Uterus (tissue), 4 donors: ENCODE data around the gene SRXN1. TPM values are rescaled to one million over a fixed set of nuclear protein-coding genes. Genes with fewer than 3 reads are reported as not detected.

Experiments used
- DNase-seq, 2 donors: peaks; one replicate each; pipeline ENCODE4 v3.0.0-alpha.2; 2019 to 2020
- H3K27ac ChIP-seq, 2 donors: fragments of 200-600 bp; sonication (generic); 1 replicate in 1 of 2; 2 replicates in 1 of 2; pipeline ENCODE4 v1.5.1; 2016 to 2018
- H3K27me3 ChIP-seq, 2 donors: fragments of 200-600 bp; sonication (generic); one replicate each; pipeline ENCODE4 v1.5.1; 2018 to 2019; ENCODE audit warnings: control low read depth in 1 of 2
- H3K36me3 ChIP-seq, 2 donors: fragments of 200-600 bp; sonication (generic); one replicate each; pipeline ENCODE4 v1.5.1; 2019; ENCODE audit warnings: control low read depth in 1 of 2
- H3K4me1 ChIP-seq, 2 donors: fragments of 200-600 bp; sonication (generic); one replicate each; pipeline ENCODE4 v1.5.1; 2018 to 2019; ENCODE audit warnings: control low read depth in 1 of 2
- H3K4me3 ChIP-seq, 2 donors: fragments of 200-600 bp; sonication (generic); 1 replicate in 1 of 2; 2 replicates in 1 of 2; pipeline ENCODE4 v1.5.1; 2018 to 2019; ENCODE audit warnings: mild to moderate bottlenecking in 1 of 2
- H3K9me3 ChIP-seq, 2 donors: fragments of 200-600 bp; sonication (generic); one replicate each; pipeline ENCODE4 v1.5.1; 2019; ENCODE audit warnings: control low read depth in 1 of 2
- POLR2A ChIP-seq, 2 donors: fragments of 450-650 bp; IDR thresholded peaks; one replicate each; pipeline ENCODE4 v1.6.1; 2016; ENCODE audit warnings: antibody characterized with exemption in 2 of 2, mild to moderate bottlenecking in 1 of 2, moderate library complexity in 1 of 2
- intact Hi-C: fragments of 100-400 bp; cut with DNase I; formaldehyde crosslinking; loops from one replicate; pipeline ENCODE4 v1.15.1; 2023; ENCODE audit warnings: low total_unique reads
- total RNA-seq, 4 donors: library from RNA; depleted of rRNA in 3 of 4; stranded (reverse); fragments of >200 nt in 3 of 4; gene quantifications; one replicate each; pipeline versions ENCODE4 v1.1.0 to v1.2.4, GENCODE V29; 2014 to 2023
- TF ChIP-seq, protein P1 (sequence below), 4 experiments: fragments of 200-600 bp in 2 of 4; fragments of 450-650 bp in 2 of 4; sonication (generic) in 2 of 4; IDR thresholded peaks; one replicate each; pipeline ENCODE4 v1.5.1; 2016 to 2019; ENCODE audit warnings: antibody characterized with exemption in 4 of 4, mild to moderate bottlenecking in 2 of 4, moderate library complexity in 1 of 4
- donor health status: DM: yes; HTN: yes; CAD: no.

Gene SRXN1
- total RNA-seq, 4 donors from 2014 or later = 6.1 to 33.2 (median 16.6) TPM

GRCh38 chr20:640674-641515 lies 12.1 kb downstream of the SRXN1 start:
- H3K4me1 ChIP-seq = no peaks in the 10 kb centered on the region
- H3K27ac ChIP-seq = no peak overlapping the region
- H3K4me3 ChIP-seq = no peak overlapping the region
- intact Hi-C loops = no loop called here
- H3K9me3 ChIP-seq = no peaks in the 10 kb centered on the region
- TF ChIP-seq, protein P1, sequence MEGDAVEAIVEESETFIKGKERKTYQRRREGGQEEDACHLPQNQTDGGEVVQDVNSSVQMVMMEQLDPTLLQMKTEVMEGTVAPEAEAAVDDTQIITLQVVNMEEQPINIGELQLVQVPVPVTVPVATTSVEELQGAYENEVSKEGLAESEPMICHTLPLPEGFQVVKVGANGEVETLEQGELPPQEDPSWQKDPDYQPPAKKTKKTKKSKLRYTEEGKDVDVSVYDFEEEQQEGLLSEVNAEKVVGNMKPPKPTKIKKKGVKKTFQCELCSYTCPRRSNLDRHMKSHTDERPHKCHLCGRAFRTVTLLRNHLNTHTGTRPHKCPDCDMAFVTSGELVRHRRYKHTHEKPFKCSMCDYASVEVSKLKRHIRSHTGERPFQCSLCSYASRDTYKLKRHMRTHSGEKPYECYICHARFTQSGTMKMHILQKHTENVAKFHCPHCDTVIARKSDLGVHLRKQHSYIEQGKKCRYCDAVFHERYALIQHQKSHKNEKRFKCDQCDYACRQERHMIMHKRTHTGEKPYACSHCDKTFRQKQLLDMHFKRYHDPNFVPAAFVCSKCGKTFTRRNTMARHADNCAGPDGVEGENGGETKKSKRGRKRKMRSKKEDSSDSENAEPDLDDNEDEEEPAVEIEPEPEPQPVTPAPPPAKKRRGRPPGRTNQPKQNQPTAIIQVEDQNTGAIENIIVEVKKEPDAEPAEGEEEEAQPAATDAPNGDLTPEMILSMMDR (IDR thresholded peaks at IDR 0.05) = no peak
- TF ChIP-seq POLR2A (IDR thresholded peaks at IDR 0.05) = no peak
- DNase-seq = no peak
- no peaks in the 10 kb centered on the region for H3K36me3 ChIP-seq
- no peaks in the 10 kb centered on the region for H3K27me3 ChIP-seq

DNA sequence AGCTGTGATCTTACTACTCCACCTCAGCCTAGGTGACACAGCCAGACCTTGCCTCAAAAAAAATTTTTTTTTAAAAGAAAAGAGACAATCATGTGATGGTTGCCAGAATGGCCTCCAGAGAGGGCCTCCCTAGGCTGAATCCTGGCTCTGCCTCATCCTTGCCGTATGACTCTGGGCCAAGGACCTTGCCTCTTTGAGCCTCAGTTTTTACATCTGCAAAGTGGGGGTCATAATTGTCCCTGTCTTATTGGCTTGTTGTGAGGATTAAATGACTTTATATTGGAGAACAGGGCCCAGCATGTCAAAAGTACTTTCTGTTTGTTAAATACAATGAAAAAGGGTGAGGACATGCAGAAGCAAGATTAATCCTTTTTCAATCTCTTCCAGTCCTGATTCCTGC lies 14.4 kb downstream of the SRXN1 start:
- no peak overlapping the region for H3K4me3 ChIP-seq
- no peaks in the 10 kb centered on the region for H3K36me3 ChIP-seq
- H3K9me3 ChIP-seq = no peaks in the 10 kb centered on the region
- TF ChIP-seq, protein P1 (IDR thresholded peaks at IDR 0.05) = no peak
- no peak for TF ChIP-seq POLR2A (IDR thresholded peaks at IDR 0.05)
- intact Hi-C loops = no loop called here
- no peaks in the 10 kb centered on the region for H3K27me3 ChIP-seq
- DNase-seq = no peak
- H3K27ac ChIP-seq = no peak overlapping the region
- H3K4me1 ChIP-seq = no peaks in the 10 kb centered on the region

GRCh38 chr20:637559-637958 lies 15.4 kb downstream of the SRXN1 start:
- no peak for DNase-seq
- H3K27ac ChIP-seq = no peak overlapping the region
- intact Hi-C loops = no loop called here
- H3K4me3 ChIP-seq = no peak overlapping the region
- no peaks in the 10 kb centered on the region for H3K27me3 ChIP-seq
- H3K9me3 ChIP-seq = no peaks in the 10 kb centered on the region
- H3K36me3 ChIP-seq = no peaks in the 10 kb centered on the region
- H3K4me1 ChIP-seq = no peaks in the 10 kb centered on the region
- TF ChIP-seq, protein P1 (IDR thresholded peaks at IDR 0.05) = no peak
- no peak for TF ChIP-seq POLR2A (IDR thresholded peaks at IDR 0.05)

GRCh38 chr20:635893-636338 lies 17.1 kb downstream of the SRXN1 start:
- intact Hi-C loops = no loop called here
- no peaks in the 10 kb centered on the region for H3K27me3 ChIP-seq
- TF ChIP-seq POLR2A (IDR thresholded peaks at IDR 0.05) = no peak
- TF ChIP-seq, protein P1 (IDR thresholded peaks at IDR 0.05) = no peak
- H3K4me3 ChIP-seq = no peak overlapping the region
- no peaks in the 10 kb centered on the region for H3K9me3 ChIP-seq
- no peaks in the 10 kb centered on the region for H3K4me1 ChIP-seq
- DNase-seq = no peak
- no peaks in the 10 kb centered on the region for H3K36me3 ChIP-seq
- H3K27ac ChIP-seq = no peak overlapping the region

DNA sequence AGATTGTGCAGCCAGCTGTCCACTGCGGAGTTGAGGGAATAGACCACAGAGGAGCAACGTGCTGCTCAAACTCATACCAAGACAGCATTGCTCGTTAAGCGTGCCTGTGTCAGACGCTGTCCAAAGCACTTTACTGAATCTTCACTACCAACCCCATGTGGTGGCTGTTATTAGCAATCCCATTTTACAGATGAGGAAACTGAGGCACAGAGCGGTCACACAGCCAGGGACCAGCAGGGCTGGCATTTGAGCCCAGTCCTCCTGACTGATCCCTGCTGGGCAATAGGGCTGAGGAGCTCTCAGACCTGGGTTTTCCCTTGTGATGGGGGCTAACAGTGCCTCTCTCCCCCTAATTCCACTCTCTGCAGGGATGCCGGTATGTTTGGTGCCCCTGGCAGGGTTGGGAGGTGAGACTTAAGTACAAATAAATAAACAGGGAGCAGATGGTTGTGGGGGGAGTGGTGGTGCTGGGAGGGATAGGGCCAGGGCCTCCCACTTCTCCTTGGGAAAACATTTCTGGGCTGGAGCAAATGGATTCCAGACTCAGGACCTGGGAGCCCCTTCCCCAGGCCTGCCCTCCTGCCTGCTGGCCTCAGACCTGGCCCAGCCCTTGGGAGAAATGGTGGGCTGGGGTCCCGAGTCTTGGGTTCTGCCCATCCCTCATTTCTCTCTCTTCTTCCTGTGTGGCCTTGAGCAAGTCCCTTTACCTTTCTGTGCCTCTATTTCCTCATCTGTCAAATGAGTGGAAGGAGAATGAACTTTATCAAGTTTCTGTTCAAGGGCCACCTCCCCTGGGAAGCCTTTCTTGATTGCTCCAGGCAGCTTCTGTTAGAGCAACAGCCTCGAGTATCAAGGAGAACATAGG lies 17.7 kb downstream of the SRXN1 start:
- DNase-seq = no peak
- intact Hi-C loops = no loop called here

More for the DNA sequence above, 17.7 kb downstream of the SRXN1 start:
- no peak for TF ChIP-seq POLR2A (IDR thresholded peaks at IDR 0.05)
- TF ChIP-seq, protein P1 (IDR thresholded peaks at IDR 0.05) = no peak
- no peak overlapping the region for H3K4me3 ChIP-seq
- H3K27me3 ChIP-seq = no peaks in the 10 kb centered on the region
- no peak overlapping the region for H3K27ac ChIP-seq
- H3K36me3 ChIP-seq = no peaks in the 10 kb centered on the region
- no peaks in the 10 kb centered on the region for H3K4me1 ChIP-seq
- no peaks in the 10 kb centered on the region for H3K9me3 ChIP-seq
